ENCODE data around the gene JADE1. TPM values are rescaled to one million over a fixed set of nuclear protein-coding genes. Genes with fewer than 3 reads are reported as not detected.

JADE1 gene
- 34.0 and 150 TPM in 2 replicates for total RNA-seq

DNA sequence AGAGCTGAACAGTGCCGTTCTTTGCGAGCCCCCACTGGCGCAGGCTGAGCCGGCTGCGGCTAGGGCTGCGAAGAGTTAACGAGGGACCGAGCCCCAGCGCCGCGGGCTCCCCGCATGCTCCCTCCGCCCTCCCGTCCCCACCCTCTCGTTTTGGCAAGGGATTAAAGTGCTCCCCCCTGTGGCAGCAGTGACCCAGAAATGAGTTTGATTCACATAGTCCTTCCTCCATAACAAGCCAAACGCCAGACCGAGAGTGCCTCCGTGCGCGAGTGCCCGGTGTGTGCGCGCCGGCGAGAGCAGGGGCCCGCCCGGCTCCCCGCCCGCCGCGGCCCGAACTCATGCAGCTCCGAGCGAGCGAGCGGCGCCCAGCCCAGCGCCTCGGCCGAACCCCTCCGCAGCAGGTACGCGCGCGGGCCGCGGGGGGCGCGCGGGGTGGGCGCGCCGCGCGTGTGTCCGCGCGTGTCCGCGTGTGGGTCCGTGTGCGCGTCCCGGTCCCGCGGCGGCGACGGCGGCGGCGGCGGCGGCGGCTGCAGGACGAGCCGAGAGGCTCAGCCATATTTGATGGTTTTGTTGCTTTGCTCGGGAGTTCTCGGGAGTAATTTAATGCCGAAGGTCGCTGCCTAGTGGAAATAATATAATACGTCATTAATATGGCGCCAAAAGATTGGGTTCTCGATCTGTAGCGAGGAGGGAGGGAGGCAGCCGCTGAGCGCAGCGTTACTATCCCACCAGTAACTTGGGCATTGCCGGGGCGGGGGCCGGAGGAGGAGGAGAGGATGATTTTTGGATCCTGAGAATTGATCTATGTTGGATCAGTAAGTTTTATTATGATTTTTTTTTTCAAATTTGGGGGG is at the start of gene JADE1:
TSS of gene JADE1 (plus strand) at position 224 of the 854 bp plus-strand sequence. CDS start 22,059 bp downstream, outside the sequence.
- DNase-seq (ENCODE audit: low read depth), result peak; percentile 87

- DNase-seq (ENCODE audit: low read depth), result no peak
Observed at GRCh38 chr4:128766781-128767180, 42.7 kb upstream of the JADE1 start.

GRCh38 chr4:128768373-128768996 is 41.0 kb upstream of the JADE1 start:
- DNase-seq (ENCODE audit: low read depth), result no peak

DNA sequence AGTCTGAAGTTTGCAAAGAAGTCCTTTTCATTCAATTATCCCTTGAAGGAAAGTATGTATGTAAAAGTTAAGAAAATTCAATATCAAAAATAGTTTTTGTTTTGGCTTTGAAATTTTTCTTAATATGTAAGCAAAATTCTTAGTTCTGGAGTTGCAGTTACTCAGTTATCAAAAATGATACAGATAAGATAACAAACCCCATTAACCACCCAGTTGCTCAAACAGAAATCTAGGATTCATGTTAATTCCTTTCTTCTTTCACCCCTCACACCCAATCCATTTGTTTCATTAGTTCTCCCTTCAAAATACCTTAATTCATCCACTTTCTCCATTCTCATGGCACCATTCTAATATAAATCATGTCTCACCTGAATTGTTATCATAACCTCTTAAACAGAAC is 40.5 kb upstream of the JADE1 start:
- no peak for DNase-seq (ENCODE audit: low read depth)

DNA sequence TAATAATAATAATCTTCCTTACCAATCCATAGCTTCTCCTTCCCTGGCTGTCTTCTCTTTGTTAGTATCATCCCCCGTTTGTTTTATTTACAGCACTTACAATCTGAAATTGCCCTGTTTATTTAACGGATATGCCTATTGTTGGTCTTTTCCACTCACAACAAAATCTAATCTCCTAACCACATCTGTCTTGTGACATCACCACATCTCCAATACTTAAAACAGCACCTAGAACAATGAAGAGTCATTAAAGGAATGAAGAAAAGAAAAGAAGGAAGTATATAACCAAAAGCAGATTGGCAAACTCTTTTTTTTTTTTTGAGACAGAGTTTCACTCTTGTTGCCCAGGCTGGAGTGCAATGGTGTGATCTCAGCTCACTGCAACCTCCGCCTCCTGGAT is 38.7 kb upstream of the JADE1 start:
- DNase-seq (ENCODE audit: low read depth), result no peak

GRCh38 chr4:128775477-128775876 is 34.0 kb upstream of the JADE1 start:
- DNase-seq (ENCODE audit: low read depth), result no peak

DNA sequence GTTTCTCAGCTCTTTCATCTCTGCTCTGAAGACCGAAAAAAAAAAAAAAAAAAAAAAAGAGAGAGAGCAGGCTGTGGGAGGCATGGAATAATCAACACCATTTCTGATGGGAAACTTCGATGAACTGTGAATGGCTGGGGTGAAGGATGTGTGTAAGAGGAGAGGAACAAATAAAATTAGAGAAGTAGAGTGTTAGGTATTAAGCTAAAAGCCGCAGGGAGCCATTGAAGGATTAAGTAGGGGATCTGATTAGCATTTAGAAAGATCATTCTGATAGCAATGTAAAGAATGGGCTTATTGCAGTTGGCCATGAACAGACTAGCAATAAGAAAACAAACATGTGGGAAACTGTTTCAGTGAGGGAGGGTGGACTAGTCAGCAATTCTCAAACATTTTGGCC is 33.6 kb upstream of the JADE1 start:
- DNase-seq (ENCODE audit: low read depth), result no peak

DNA sequence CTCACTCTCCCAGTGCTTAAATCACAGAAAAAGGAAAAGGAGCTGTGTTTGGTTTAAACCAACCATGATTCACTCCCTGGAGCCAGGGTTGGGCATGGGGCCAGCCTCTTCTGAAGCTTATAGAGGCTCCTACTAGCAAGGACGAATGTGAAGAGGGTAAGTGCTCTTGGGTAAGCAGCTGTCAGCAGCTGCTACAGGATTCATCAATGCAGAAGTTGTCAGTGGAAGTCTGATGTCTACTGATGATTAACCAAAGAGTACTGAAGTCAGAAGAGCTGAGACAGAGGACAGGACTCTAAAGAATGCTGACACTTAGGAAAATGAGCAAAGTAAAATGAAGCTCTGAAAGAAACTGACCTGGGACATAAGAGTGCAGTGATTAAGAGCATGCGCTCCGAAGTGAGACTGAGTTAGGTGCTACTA is 32.7 kb upstream of the JADE1 start:
- DNase-seq (ENCODE audit: low read depth), result peak; percentile 99

GRCh38 chr4:128780688-128781087 is 28.8 kb upstream of the JADE1 start:
- no peak for DNase-seq (ENCODE audit: low read depth)

DNA sequence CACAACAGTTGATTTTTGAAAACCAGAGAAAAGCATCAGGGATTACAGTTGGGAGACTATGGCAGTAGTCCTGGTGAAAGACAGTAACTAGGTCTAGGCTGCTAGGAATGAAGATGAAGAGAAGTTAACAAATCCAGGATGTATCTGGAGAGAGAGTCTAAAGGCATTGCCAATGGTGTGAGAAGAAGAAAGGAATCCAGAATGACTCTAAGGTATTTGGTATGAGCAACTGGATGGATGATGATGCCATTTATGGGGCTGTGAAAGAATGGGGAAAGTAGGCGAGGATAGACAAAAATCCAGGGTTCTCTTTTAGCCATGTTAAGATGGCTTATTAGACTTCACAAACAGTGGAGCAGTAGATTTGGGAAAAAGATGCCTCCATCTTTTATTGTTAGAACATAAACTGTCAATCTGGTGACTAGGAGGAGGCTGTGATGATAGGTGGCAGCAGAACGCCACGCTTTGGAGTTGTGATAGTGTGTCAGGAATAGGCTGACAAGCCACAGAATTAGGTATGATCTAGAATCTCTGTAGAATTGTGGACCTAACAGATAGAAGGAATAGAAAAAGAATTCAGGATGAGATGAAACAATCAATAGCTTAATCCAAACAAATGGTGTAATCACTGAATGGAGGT is 27.3 kb upstream of the JADE1 start:
- DNase-seq (ENCODE audit: low read depth), result no peak

DNA sequence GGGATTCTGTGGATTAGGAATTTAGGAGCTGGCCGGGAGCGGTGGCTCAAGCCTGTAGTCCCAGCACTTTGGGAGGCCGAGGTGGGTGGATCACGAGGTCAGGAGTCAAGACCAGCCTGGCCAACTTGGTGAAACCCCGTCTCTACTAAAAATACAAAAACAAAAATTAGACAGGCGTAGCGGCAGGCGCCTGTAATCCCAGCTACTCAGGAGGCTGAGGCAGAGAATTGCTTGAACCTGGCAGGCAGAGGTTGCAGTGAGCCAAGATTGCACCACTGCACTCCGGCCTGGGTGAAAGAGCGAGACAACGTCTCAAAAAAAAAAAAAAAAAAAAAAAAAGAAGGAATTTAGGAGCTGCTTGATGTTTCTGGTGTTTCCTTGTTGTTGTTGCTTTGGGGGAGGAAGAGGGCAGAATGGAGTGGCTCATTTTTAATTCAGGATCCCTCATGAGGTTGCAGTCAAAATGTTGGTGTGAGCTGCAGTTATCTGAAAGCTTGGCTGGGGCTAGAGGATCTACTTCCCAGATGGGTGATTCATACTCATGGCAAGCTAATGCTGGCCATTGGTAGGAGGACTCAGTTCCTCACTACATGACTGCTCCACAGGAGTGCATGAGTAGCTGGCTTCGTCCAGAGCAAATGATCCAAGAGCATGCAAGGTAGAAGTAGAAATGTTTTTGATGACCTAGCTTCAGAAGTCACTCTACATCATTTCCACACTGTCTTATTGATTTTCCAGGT is 26.5 kb upstream of the JADE1 start:
- peak; percentile 70 for DNase-seq (ENCODE audit: low read depth)

- no peak for DNase-seq (ENCODE audit: low read depth)
Observed at GRCh38 chr4:128787509-128788311, 21.8 kb upstream of the JADE1 start.

DNA sequence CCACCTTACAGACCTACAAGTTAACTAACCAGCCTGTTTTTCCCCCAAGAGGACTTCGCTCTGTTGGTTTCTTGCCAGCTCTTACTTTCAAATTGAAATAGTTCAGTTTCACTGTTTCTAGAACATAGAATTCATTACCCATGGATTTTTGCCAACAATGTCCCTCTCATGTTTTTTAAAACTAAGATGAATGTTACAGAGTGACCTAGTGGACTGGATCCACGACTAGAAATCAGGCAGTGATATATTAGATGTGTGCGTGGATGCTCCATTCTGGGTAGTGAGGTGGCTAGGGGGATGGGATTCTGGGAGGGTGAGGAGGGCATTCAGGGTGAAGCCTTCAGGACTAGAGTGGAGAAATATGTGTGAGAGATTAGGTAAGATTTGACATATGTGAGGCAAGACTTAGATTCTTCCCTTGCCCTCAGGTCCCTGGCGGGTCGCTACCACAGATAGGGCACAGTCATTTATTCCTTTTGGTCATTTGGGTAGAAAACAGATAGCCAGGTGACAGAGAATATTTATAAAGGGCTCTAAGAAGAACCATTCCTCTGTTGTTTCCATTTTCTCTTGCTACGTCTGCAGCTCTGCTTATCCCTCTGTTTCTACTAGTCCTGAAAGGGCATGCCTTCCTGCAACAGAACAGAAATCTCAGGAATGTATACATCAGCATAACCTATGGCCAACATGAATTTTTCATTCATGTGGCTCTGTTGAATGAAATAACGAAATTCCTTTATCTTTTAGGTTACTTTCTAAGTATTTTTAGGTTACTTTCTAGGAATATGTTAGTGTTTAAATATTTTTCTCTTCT is 15.4 kb upstream of the JADE1 start:
- peak; percentile 73 for DNase-seq (ENCODE audit: low read depth)

GRCh38 chr4:128796934-128797333 is 12.6 kb upstream of the JADE1 start:
- DNase-seq (ENCODE audit: low read depth), result peak; percentile 51

DNA sequence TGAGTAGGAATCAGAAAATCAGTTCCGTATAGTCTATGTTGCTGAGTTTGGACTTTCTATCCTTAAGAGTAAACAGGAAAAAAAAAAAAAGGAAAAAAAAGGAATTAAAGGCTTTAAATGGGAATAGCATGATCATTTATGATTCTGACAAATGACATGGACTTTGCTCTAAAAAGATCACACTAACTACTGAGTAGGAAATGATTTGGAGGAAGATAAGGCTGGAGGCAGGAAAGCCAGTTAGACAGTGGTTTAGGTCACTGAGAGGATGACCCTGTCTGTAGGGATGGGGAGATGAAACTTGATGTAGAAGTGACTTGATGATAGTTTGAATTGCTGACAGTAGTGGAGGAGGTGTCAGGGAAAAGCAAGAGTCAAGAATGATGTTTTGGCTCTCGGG is 9.2 kb upstream of the JADE1 start:
- DNase-seq (ENCODE audit: low read depth), result no peak

- peak; percentile 61 for DNase-seq (ENCODE audit: low read depth)
Observed at GRCh38 chr4:128800701-128801284, 8.7 kb upstream of the JADE1 start.

DNA sequence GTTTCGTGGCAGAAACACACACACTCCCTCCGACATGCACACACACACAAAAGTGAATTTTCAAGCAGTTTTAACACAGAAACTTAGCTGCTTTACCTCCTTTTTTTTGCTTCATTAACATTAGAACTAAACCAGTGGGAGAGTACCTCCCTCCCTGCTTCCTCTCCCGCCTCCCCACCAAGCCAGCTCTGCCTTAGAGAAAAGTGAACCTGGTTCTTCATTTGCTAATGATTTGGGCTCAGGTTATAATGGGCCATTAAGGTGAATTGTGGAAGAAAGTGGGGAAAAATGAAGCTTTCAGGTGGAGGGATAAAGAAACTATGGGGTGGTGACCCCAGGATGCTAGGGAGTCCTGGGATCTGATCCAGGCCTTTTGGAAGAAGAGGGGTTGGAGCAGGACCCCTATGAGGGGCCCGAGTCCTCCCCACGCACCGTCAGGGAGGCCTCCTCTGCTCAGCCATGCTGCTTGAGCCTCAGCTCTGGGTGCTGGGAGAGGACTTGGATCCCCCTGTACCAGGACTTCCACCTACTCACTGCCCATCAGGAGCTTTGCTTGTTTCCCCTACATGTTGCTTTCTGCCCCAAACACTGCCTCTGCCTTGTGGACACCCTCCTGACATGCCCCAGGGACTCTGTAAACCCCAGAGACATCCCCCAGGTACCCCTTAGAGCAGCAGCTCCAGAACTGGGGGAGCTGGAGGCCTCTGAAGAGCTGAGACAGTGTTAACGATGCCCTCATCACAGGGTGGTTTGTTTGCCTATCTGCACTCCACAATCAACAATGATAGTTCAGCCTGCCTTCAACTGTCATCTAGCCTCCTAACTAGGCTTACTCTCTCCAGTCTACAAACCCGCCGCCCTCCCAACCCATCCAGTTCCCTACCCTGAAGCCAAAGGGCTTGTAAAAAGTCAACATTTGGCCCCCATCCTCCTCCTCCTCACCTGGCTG is 6.5 kb upstream of the JADE1 start:
- DNase-seq (ENCODE audit: low read depth), result no peak

GRCh38 chr4:128803783-128804182 is 5.7 kb upstream of the JADE1 start:
- peak; percentile 22 for DNase-seq (ENCODE audit: low read depth)
